Measurements from ENCODE around the gene HNRNPL.
A peak's percentile ranks its signal among the peaks of the same experiment; 100 is the strongest.
"Not testable (repeated sequence)": the region's sequence is repeated elsewhere in the genome, so short reads cannot be mapped to it uniquely, and the experiment has no call there.

The HNRNPL gene

GRCh38 chr19:38869160-38869835, 19.5 kb upstream of the HNRNPL start:
- H3K27ac ChIP-seq (ENCODE audit: low read depth, low read length), result no peak overlapping the region
- no peak overlapping the region for H2AFZ ChIP-seq (ENCODE audit: low read length, unreplicated experiment)
- H3K4me3 ChIP-seq (ENCODE audit: low read depth, low read length), result peak overlapping the region; percentile 60

GRCh38 chr19:38868551-38868950, 18.8 kb upstream of the HNRNPL start:
- H3K36me3 ChIP-seq (ENCODE audit: insufficient read depth, low read length), result no peaks in the 10 kb centered on the region
- no peak overlapping the region; the same call in 1 of the 2 replicates for H3K4me3 ChIP-seq (ENCODE audit: low read depth, low read length)
- no peaks in the 10 kb centered on the region for H3K4me1 ChIP-seq (ENCODE audit: control insufficient read depth, insufficient read depth, low read length, unreplicated experiment)
- no peak overlapping the region for H2AFZ ChIP-seq (ENCODE audit: low read length, unreplicated experiment)
- H3K27me3 ChIP-seq (ENCODE audit: insufficient read depth, low read length), result no peaks in the 10 kb centered on the region
- no peaks in the 10 kb centered on the region for H3K79me2 ChIP-seq (ENCODE audit: control insufficient read depth, insufficient read depth, low read length, unreplicated experiment)
- no peak overlapping the region for H3K27ac ChIP-seq (ENCODE audit: low read depth, low read length)

More at GRCh38 chr19:38869160-38869835, 19.5 kb upstream of the HNRNPL start:
- Histone ChIP-seq H3K4me1 (ENCODE audit: control insufficient read depth, insufficient read depth, low read length, unreplicated experiment) (no peaks in the 10 kb centered on the region), H3K79me2 (ENCODE audit: control insufficient read depth, insufficient read depth, low read length, unreplicated experiment) (no peaks in the 10 kb centered on the region), H3K36me3 (ENCODE audit: insufficient read depth, low read length) (no peaks in the 10 kb centered on the region), H3K27me3 (ENCODE audit: insufficient read depth, low read length) (no peaks in the 10 kb centered on the region)

- H3K36me3 ChIP-seq (ENCODE audit: insufficient read depth, low read length), result no peaks in the 10 kb centered on the region
- no peaks in the 10 kb centered on the region for H3K27me3 ChIP-seq (ENCODE audit: insufficient read depth, low read length)
- no peaks in the 10 kb centered on the region for H3K4me1 ChIP-seq (ENCODE audit: control insufficient read depth, insufficient read depth, low read length, unreplicated experiment)
- H3K79me2 ChIP-seq (ENCODE audit: control insufficient read depth, insufficient read depth, low read length, unreplicated experiment), result no peaks in the 10 kb centered on the region
- H3K27ac ChIP-seq (ENCODE audit: low read depth, low read length), result no peak overlapping the region
- H2AFZ ChIP-seq (ENCODE audit: low read length, unreplicated experiment), result no peak overlapping the region
- no peak overlapping the region for H3K4me3 ChIP-seq (ENCODE audit: low read depth, low read length)
Measured at GRCh38 chr19:38867171-38867780, 17.5 kb upstream of the HNRNPL start.

- Histone ChIP-seq H3K36me3 (ENCODE audit: insufficient read depth, low read length) (no peaks in the 10 kb centered on the region), H3K4me1 (ENCODE audit: control insufficient read depth, insufficient read depth, low read length, unreplicated experiment) (no peaks in the 10 kb centered on the region), H2AFZ (ENCODE audit: low read length, unreplicated experiment) (no peak overlapping the region), H3K4me3 (ENCODE audit: low read depth, low read length) (no peak overlapping the region), H3K27me3 (ENCODE audit: insufficient read depth, low read length) (no peaks in the 10 kb centered on the region), H3K27ac (ENCODE audit: low read depth, low read length) (no peak overlapping the region), H3K79me2 (ENCODE audit: control insufficient read depth, insufficient read depth, low read length, unreplicated experiment) (no peaks in the 10 kb centered on the region)
Measured at GRCh38 chr19:38862321-38863059, 12.7 kb upstream of the HNRNPL start.

GRCh38 chr19:38861368-38861767, 11.6 kb upstream of the HNRNPL start:
- no peak overlapping the region for H2AFZ ChIP-seq (ENCODE audit: low read length, unreplicated experiment)
- H3K36me3 ChIP-seq (ENCODE audit: insufficient read depth, low read length), result no peaks in the 10 kb centered on the region
- no peak overlapping the region for H3K4me3 ChIP-seq (ENCODE audit: low read depth, low read length)
- H3K4me1 ChIP-seq (ENCODE audit: control insufficient read depth, insufficient read depth, low read length, unreplicated experiment), result no peaks in the 10 kb centered on the region
- no peak overlapping the region for H3K27ac ChIP-seq (ENCODE audit: low read depth, low read length)
- H3K27me3 ChIP-seq (ENCODE audit: insufficient read depth, low read length), result no peaks in the 10 kb centered on the region
- H3K79me2 ChIP-seq (ENCODE audit: control insufficient read depth, insufficient read depth, low read length, unreplicated experiment), result no peaks in the 10 kb centered on the region

- not testable (repeated sequence) for H3K4me3 ChIP-seq (ENCODE audit: low read depth, low read length); H3K4me1 ChIP-seq (ENCODE audit: control insufficient read depth, insufficient read depth, low read length, unreplicated experiment); H3K79me2 ChIP-seq (ENCODE audit: control insufficient read depth, insufficient read depth, low read length, unreplicated experiment); H3K36me3 ChIP-seq (ENCODE audit: insufficient read depth, low read length); H3K27me3 ChIP-seq (ENCODE audit: insufficient read depth, low read length); H2AFZ ChIP-seq (ENCODE audit: low read length, unreplicated experiment); H3K27ac ChIP-seq (ENCODE audit: low read depth, low read length)
Measured at GRCh38 chr19:38859631-38860204, 9.9 kb upstream of the HNRNPL start.

GRCh38 chr19:38856813-38857212, 7.0 kb upstream of the HNRNPL start:
- Histone ChIP-seq H3K79me2 (ENCODE audit: control insufficient read depth, insufficient read depth, low read length, unreplicated experiment) (no peaks in the 10 kb centered on the region), H2AFZ (ENCODE audit: low read length, unreplicated experiment) (no peak overlapping the region), H3K27me3 (ENCODE audit: insufficient read depth, low read length) (no peaks in the 10 kb centered on the region), H3K27ac (ENCODE audit: low read depth, low read length) (no peak overlapping the region), H3K4me3 (ENCODE audit: low read depth, low read length) (no peak overlapping the region), H3K36me3 (ENCODE audit: insufficient read depth, low read length) (no peaks in the 10 kb centered on the region), H3K4me1 (ENCODE audit: control insufficient read depth, insufficient read depth, low read length, unreplicated experiment) (no peaks in the 10 kb centered on the region)

GRCh38 chr19:38855751-38856150, 6.0 kb upstream of the HNRNPL start:
- not testable (repeated sequence) for H3K79me2 ChIP-seq (ENCODE audit: control insufficient read depth, insufficient read depth, low read length, unreplicated experiment); H2AFZ ChIP-seq (ENCODE audit: low read length, unreplicated experiment); H3K36me3 ChIP-seq (ENCODE audit: insufficient read depth, low read length); H3K4me3 ChIP-seq (ENCODE audit: low read depth, low read length); H3K27ac ChIP-seq (ENCODE audit: low read depth, low read length); H3K4me1 ChIP-seq (ENCODE audit: control insufficient read depth, insufficient read depth, low read length, unreplicated experiment); H3K27me3 ChIP-seq (ENCODE audit: insufficient read depth, low read length)

- H3K4me1 ChIP-seq (ENCODE audit: control insufficient read depth, insufficient read depth, low read length, unreplicated experiment); H3K4me3 ChIP-seq (ENCODE audit: low read depth, low read length); H3K27me3 ChIP-seq (ENCODE audit: insufficient read depth, low read length): not testable (repeated sequence)
Measured at GRCh38 chr19:38854961-38855360, 5.2 kb upstream of the HNRNPL start.

GRCh38 chr19:38853214-38853613, 3.4 kb upstream of the HNRNPL start:
- H3K27ac ChIP-seq (ENCODE audit: low read depth, low read length), result 0 out of 2 replicates have a peak overlapping the region, but pooled peaks have one; percentile 91
- H3K27me3 ChIP-seq (ENCODE audit: insufficient read depth, low read length), result no peaks in the 10 kb centered on the region
- peaks cover 5% of the 10 kb centered on the region for H3K4me1 ChIP-seq (ENCODE audit: control insufficient read depth, insufficient read depth, low read length, unreplicated experiment)
- peaks cover 8% of the 10 kb centered on the region for H3K79me2 ChIP-seq (ENCODE audit: control insufficient read depth, insufficient read depth, low read length, unreplicated experiment)
- no peak overlapping the region for H2AFZ ChIP-seq (ENCODE audit: low read length, unreplicated experiment)
- H3K4me3 ChIP-seq (ENCODE audit: low read depth, low read length), result peak overlapping the region; percentile 89
- H3K36me3 ChIP-seq (ENCODE audit: insufficient read depth, low read length), result no peaks in the 10 kb centered on the region

More at GRCh38 chr19:38854961-38855360, 5.2 kb upstream of the HNRNPL start:
- not testable (repeated sequence) for H3K36me3 ChIP-seq (ENCODE audit: insufficient read depth, low read length); H3K27ac ChIP-seq (ENCODE audit: low read depth, low read length); H3K79me2 ChIP-seq (ENCODE audit: control insufficient read depth, insufficient read depth, low read length, unreplicated experiment); H2AFZ ChIP-seq (ENCODE audit: low read length, unreplicated experiment)

All from ACC112 (cell line).